K562 (cell line): Measurements from ENCODE around the gene RHOV. TPM values are rescaled to one million over a fixed set of nuclear protein-coding genes. Genes with fewer than 3 reads are reported as not detected.
A peak's percentile ranks its signal among the peaks of the same experiment; 100 is the strongest.

Source experiments
- BRD9 ChIP-seq: fragments of 450-650 bp; IDR thresholded peaks from 2 replicates; pipeline ENCODE4 v1.6.1; 2018; ENCODE audit warnings: low read depth; ENCODE audit not compliant: partially characterized antibody
- CBX1 ChIP-seq: sonication (generic); IDR thresholded peaks from 2 replicates; pipeline ENCODE4 v1.6.1; 2016; ENCODE audit warnings: antibody characterized with exemption, low read depth, mild to moderate bottlenecking
- CCNT2 ChIP-seq: IDR thresholded peaks from 2 replicates; pipeline ENCODE4 v1.6.1; 2011; ENCODE audit warnings: borderline replicate concordance, low read depth, mild to moderate bottlenecking, moderate library complexity, mixed read lengths, low read length; ENCODE audit not compliant: insufficient read length; ENCODE audit errors: extremely low read depth
- CXXC5 ChIP-seq: fragments of 250-450 bp; sonication (Bioruptor Pico); IDR thresholded peaks from 2 replicates; pipeline ENCODE4 v1.8.0; 2022; ENCODE audit warnings: inconsistent platforms, mild to moderate bottlenecking, moderate library complexity
- ELF4 ChIP-seq: fragments of 450-650 bp; formaldehyde crosslinking; IDR thresholded peaks from 2 replicates; pipeline ENCODE4 v1.4.0; 2022; ENCODE audit warnings: missing genetic modification characterization
- FOXA1 ChIP-seq: fragments of 450-650 bp; IDR thresholded peaks from 2 replicates; pipeline ENCODE4 v1.6.1; 2016; ENCODE audit warnings: mild to moderate bottlenecking, borderline replicate concordance
- HMGN3 ChIP-seq: IDR thresholded peaks from 2 replicates; pipeline ENCODE4 v1.6.1; 2011; ENCODE audit warnings: borderline replicate concordance, low read depth, mild to moderate bottlenecking, mixed read lengths, low read length; ENCODE audit not compliant: insufficient read length; ENCODE audit errors: extremely low read depth
- KLF16 ChIP-seq: IDR thresholded peaks from 2 replicates; pipeline ENCODE4 v1.6.1; 2016; ENCODE audit warnings: antibody characterized with exemption
- MEIS2 ChIP-seq: fragments of 450-650 bp; IDR thresholded peaks from 2 replicates; pipeline ENCODE4 v1.6.1; 2014; ENCODE audit warnings: mild to moderate bottlenecking; ENCODE audit not compliant: partially characterized antibody
- MIER1 ChIP-seq: fragments of 450-650 bp; IDR thresholded peaks from 2 replicates; pipeline ENCODE4 v1.6.1; 2016; ENCODE audit warnings: antibody characterized with exemption, mild to moderate bottlenecking, low read depth
- NELFE ChIP-seq: IDR thresholded peaks from 2 replicates; pipeline ENCODE4 v1.6.1; 2011; ENCODE audit warnings: mild to moderate bottlenecking; ENCODE audit not compliant: insufficient read depth, insufficient read length
- NRF1 ChIP-seq, 2 experiments: fragments of 450-650 bp; IDR thresholded peaks in 1 of 2; conservative IDR thresholded peaks in 1 of 2; 2 replicates each; pipeline ENCODE4 v1.6.1; 2014; ENCODE audit warnings: mild to moderate bottlenecking in 2 of 2
- POLR2AphosphoS5 ChIP-seq: IDR thresholded peaks from 2 replicates; pipeline ENCODE4 v1.6.1; 2011; ENCODE audit warnings: mild to moderate bottlenecking, low read depth, low read length, moderate library complexity; ENCODE audit not compliant: control insufficient read depth, insufficient read depth
- SMARCE1 ChIP-seq: fragments of 450-650 bp; IDR thresholded peaks from 2 replicates; pipeline ENCODE4 v1.7.1; 2016; ENCODE audit warnings: mild to moderate bottlenecking
- TBL1XR1 ChIP-seq, 2 experiments: IDR thresholded peaks; 2 replicates each; pipeline ENCODE4 v1.6.1; 2012; ENCODE audit warnings: improper control_type of control experiment in 2 of 2, low read length in 2 of 2, mild to moderate bottlenecking in 1 of 2
- ZNF140 ChIP-seq: fragments of 250-450 bp; sonication (Bioruptor Pico); IDR thresholded peaks from 2 replicates; pipeline ENCODE4 v1.8.0; 2021; ENCODE audit warnings: moderate library complexity, mild to moderate bottlenecking, inconsistent platforms
- ZNF217 ChIP-seq: sonication (generic); formaldehyde crosslinking; IDR thresholded peaks from 2 replicates; pipeline ENCODE4 v1.8.0; 2022; ENCODE audit warnings: mild to moderate bottlenecking, missing genetic modification reagents
- ZNF780A ChIP-seq: fragments of 250-450 bp; sonication (Bioruptor Pico); IDR thresholded peaks from 2 replicates; pipeline ENCODE4 v1.5.0; 2021; ENCODE audit warnings: mild to moderate bottlenecking
- polyA plus RNA-seq, 8 experiments: library from polyadenylated mRNA; depleted of rRNA in 4 of 8; stranded (reverse) in 5 of 8; unstranded in 3 of 8; fragments of >200 nt; fragmentation: Nextera tagmentation in 2 of 8; fragmentation: Illumina TruSeq in 1 of 8; extraction: Ambion mirVana in 2 of 8; extraction: Trizol in 1 of 8; gene quantifications; 2 replicates each; pipeline versions ENCODE4 v1.2.1 to v1.2.3, GENCODE V29; 2011 to 2014; ENCODE audit warnings: inconsistent platforms in 1 of 8, missing spikeins in 1 of 8
- total RNA-seq, 7 experiments: library from RNA; depleted of rRNA in 6 of 7; stranded (reverse); fragments of >200 nt in 6 of 7; fragmentation: Illumina TruSeq in 2 of 7; extraction: Trizol in 2 of 7; gene quantifications; 2 replicates each; pipeline versions ENCODE4 v1.2.1 to v1.2.3, GENCODE V29; 2011 to 2021; ENCODE audit warnings: low replicate concordance in 1 of 7
- TF ChIP-seq, protein P1 (sequence below): fragments of 250-450 bp; sonication (Bioruptor Pico); IDR thresholded peaks from 2 replicates; pipeline ENCODE4 v1.4.0; 2020; ENCODE audit warnings: mild to moderate bottlenecking
- TF ChIP-seq, protein P2 (sequence below): fragments of 250-450 bp; sonication (Bioruptor Pico); IDR thresholded peaks from 2 replicates; pipeline ENCODE4 v1.6.1; 2021; ENCODE audit warnings: mild to moderate bottlenecking
- TF ChIP-seq, protein P3 (sequence below): fragments of 200-800 bp; sonication (Bioruptor generic); IDR thresholded peaks from 2 replicates; pipeline ENCODE4 v1.6.1; 2017; ENCODE audit warnings: missing genetic modification characterization, missing compliant biosample characterization
- TF ChIP-seq, protein P4 (sequence below): fragments of 450-650 bp; IDR thresholded peaks from 2 replicates; pipeline ENCODE4 v1.6.1; 2016
- TF ChIP-seq, protein P5 (sequence below), 2 experiments: fragments of 250-450 bp in 1 of 2; fragments of 450-650 bp in 1 of 2; sonication (Bioruptor Pico) in 1 of 2; IDR thresholded peaks; 2 replicates each; pipeline versions ENCODE4 v1.6.1 to v1.8.0; 2016 to 2021; ENCODE audit warnings: mild to moderate bottlenecking in 2 of 2, moderate library complexity in 2 of 2, missing compliant biosample characterization in 1 of 2, missing genetic modification characterization in 1 of 2

RHOV gene
- total and polyA plus RNA-seq, 9 of the 15 experiments (the other 6 are each of a cell fraction or from before 2014, with no cell fraction given), result 0.08 to 2.0 (median 1.1) TPM

DNA sequence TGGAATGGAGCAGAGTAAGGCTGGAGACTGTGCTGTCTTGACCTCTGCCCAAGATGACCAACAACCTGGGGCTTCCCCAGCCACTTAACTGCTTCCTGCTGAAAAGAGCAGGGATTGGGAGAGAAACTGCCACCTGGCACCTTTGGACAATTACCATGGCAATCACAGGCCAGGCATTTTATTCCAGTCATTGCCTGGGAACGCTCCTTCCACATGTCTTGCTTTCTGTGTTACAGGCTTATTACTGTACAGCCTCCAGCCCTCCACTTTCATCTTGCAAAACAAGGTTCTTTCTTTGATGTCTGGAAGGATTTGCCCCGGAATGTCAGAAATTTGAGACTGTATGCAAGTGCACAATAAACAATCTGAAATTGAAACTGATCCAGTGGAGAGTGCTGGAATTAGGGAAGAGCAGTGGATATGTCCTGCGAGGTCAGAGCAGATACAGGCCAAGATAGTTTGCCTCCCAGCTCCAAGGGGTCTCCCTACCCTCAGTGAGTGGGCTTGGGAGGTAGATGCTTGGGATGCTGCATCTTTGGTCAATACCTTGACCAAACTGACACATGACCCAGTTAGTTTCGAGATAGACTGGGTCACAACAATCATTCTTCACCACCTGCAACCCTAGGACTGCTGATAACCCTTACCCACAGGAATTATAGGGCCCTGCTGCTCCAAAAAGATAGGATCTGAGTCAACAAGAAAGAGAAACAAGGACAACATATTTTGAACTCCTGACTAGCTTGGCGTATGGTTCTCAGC, 48.2 kb downstream of the RHOV start (continued):
- TF ChIP-seq, protein P1, sequence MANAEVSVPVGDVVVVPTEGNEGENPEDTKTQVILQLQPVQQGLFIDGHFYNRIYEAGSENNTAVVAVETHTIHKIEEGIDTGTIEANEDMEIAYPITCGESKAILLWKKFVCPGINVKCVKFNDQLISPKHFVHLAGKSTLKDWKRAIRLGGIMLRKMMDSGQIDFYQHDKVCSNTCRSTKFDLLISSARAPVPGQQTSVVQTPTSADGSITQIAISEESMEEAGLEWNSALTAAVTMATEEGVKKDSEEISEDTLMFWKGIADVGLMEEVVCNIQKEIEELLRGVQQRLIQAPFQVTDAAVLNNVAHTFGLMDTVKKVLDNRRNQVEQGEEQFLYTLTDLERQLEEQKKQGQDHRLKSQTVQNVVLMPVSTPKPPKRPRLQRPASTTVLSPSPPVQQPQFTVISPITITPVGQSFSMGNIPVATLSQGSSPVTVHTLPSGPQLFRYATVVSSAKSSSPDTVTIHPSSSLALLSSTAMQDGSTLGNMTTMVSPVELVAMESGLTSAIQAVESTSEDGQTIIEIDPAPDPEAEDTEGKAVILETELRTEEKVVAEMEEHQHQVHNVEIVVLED (CRISPR knock-in tag), result no peak
- TF ChIP-seq BRD9, result no peak
- TF ChIP-seq, protein P2, sequence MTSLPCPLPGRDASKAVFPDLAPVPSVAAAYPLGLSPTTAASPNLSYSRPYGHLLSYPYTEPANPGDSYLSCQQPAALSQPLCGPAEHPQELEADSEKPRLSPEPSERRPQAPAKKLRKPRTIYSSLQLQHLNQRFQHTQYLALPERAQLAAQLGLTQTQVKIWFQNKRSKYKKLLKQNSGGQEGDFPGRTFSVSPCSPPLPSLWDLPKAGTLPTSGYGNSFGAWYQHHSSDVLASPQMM (CRISPR knock-in tag), result no peak
- no peak for TF ChIP-seq ZNF217
- TF ChIP-seq HMGN3, result peak; percentile 55
- TF ChIP-seq ZNF780A (CRISPR knock-in tag), result no peak
- TF ChIP-seq CCNT2, result peak; percentile 87
- no peak for TF ChIP-seq CBX1
- no peak for TF ChIP-seq NRF1 (conservative IDR thresholded peaks at IDR 0.05 in 1 of 2, IDR thresholded peaks at IDR 0.05 in 1 of 2)
- peak; percentile 38; the same call in 1 of the 2 replicates for TF ChIP-seq CXXC5
- peak; percentile 80 for TF ChIP-seq MEIS2
- TF ChIP-seq POLR2AphosphoS5, result peak; percentile 87
- no peak for TF ChIP-seq MIER1
- no peak for TF ChIP-seq ZNF140
- peak; percentile 98 for TF ChIP-seq SMARCE1
- TF ChIP-seq KLF16, result peak; percentile 92
- TF ChIP-seq FOXA1, result peak; percentile 90
- TF ChIP-seq ELF4, result peak; percentile 67; the same call in 1 of the 2 replicates
- TF ChIP-seq, protein P3, sequence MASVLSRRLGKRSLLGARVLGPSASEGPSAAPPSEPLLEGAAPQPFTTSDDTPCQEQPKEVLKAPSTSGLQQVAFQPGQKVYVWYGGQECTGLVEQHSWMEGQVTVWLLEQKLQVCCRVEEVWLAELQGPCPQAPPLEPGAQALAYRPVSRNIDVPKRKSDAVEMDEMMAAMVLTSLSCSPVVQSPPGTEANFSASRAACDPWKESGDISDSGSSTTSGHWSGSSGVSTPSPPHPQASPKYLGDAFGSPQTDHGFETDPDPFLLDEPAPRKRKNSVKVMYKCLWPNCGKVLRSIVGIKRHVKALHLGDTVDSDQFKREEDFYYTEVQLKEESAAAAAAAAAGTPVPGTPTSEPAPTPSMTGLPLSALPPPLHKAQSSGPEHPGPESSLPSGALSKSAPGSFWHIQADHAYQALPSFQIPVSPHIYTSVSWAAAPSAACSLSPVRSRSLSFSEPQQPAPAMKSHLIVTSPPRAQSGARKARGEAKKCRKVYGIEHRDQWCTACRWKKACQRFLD (CRISPR knock-in tag), result peak; percentile 85; the same call in 1 of the 2 replicates
- no peak for TF ChIP-seq NELFE
- TF ChIP-seq, protein P4, sequence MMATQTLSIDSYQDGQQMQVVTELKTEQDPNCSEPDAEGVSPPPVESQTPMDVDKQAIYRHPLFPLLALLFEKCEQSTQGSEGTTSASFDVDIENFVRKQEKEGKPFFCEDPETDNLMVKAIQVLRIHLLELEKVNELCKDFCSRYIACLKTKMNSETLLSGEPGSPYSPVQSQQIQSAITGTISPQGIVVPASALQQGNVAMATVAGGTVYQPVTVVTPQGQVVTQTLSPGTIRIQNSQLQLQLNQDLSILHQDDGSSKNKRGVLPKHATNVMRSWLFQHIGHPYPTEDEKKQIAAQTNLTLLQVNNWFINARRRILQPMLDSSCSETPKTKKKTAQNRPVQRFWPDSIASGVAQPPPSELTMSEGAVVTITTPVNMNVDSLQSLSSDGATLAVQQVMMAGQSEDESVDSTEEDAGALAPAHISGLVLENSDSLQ, result peak; percentile 56; the same call in 1 of the 2 replicates
- peak in 1 of 2 experiments; percentile 92; a peak in 2 of 4 replicates for TF ChIP-seq TBL1XR1 (IDR thresholded peaks at IDR 0.05; ENCODE audit: low read length in 2 of 2)
- TF ChIP-seq, protein P5, sequence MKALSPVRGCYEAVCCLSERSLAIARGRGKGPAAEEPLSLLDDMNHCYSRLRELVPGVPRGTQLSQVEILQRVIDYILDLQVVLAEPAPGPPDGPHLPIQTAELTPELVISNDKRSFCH (CRISPR knock-in tag; IDR thresholded peaks at IDR 0.05), result no peak
- TF ChIP-seq, protein P5 (tag; IDR thresholded peaks at IDR 0.05), result peak; percentile 62; the same call in 1 of the 2 replicates
